ENCODE measurements around the gene OXNAD1. TPM values are rescaled to one million over a fixed set of nuclear protein-coding genes. Genes with fewer than 3 reads are reported as not detected.

OXNAD1 gene
- total RNA-seq, 2 donors from 2014 or later = 16.2 to 16.3 TPM

GRCh38 chr3:16318176-16318575 is 53.2 kb downstream of the OXNAD1 start:
- WGBS = 83% methylated on average over 7 of the region's 7 CpGs
- no peaks in the 10 kb centered on the region for H3K4me1 ChIP-seq (replicated peaks)
- no peak overlapping the region for H3K27ac ChIP-seq
- no peak for DNase-seq (ENCODE audit: low spot score)
- no peaks in the 10 kb centered on the region for H3K36me3 ChIP-seq
- no peak for TF ChIP-seq POLR2AphosphoS5 (IDR thresholded peaks at IDR 0.05)
- no peak for TF ChIP-seq CTCF (IDR thresholded peaks at IDR 0.05)
- no peak for TF ChIP-seq POLR2A (IDR thresholded peaks at IDR 0.05)
- intact Hi-C loops (cut with DNase I) = no loop called here
- no peak overlapping the region for H3K4me3 ChIP-seq
- H3K27me3 ChIP-seq (replicated peaks; ENCODE audit: insufficient read depth) = no peaks in the 10 kb centered on the region
- no peaks in the 10 kb centered on the region for H3K9me3 ChIP-seq

- Histone ChIP-seq H3K4me1 (replicated peaks) (no peaks in the 10 kb centered on the region), H3K36me3 (no peaks in the 10 kb centered on the region), H3K27me3 (replicated peaks; ENCODE audit: insufficient read depth) (no peaks in the 10 kb centered on the region), H3K27ac (no peak overlapping the region), H3K4me3 (no peak overlapping the region), H3K9me3 (no peaks in the 10 kb centered on the region)
- DNase-seq (ENCODE audit: low spot score) = no peak
- intact Hi-C loops (cut with DNase I) = no loop called here
- no peak for TF ChIP-seq CTCF (IDR thresholded peaks at IDR 0.05)
- TF ChIP-seq POLR2AphosphoS5 (IDR thresholded peaks at IDR 0.05) = no peak
- TF ChIP-seq POLR2A (IDR thresholded peaks at IDR 0.05) = no peak
- WGBS = 75% methylated on average over 4 of the region's 4 CpGs
Measured at GRCh38 chr3:16319307-16319706, 54.3 kb downstream of the OXNAD1 start.

- Histone ChIP-seq H3K4me3 (no peak overlapping the region), H3K27me3 (replicated peaks; ENCODE audit: insufficient read depth) (no peaks in the 10 kb centered on the region), H3K27ac (no peak overlapping the region), H3K9me3 (no peaks in the 10 kb centered on the region), H3K36me3 (no peaks in the 10 kb centered on the region), H3K4me1 (replicated peaks) (no peaks in the 10 kb centered on the region)
- no peak for DNase-seq (ENCODE audit: low spot score)
- no peak for TF ChIP-seq POLR2AphosphoS5 (IDR thresholded peaks at IDR 0.05)
- TF ChIP-seq POLR2A (IDR thresholded peaks at IDR 0.05) = no peak
- TF ChIP-seq CTCF (IDR thresholded peaks at IDR 0.05) = no peak
- intact Hi-C loops (cut with DNase I) = no loop called here
- WGBS = 88% methylated on average over 4 of the region's 4 CpGs
Measured at GRCh38 chr3:16319723-16320122, 54.7 kb downstream of the OXNAD1 start.

GRCh38 chr3:16320711-16321110 is 55.7 kb downstream of the OXNAD1 start:
- Histone ChIP-seq H3K9me3 (no peaks in the 10 kb centered on the region), H3K27ac (no peak overlapping the region), H3K4me1 (replicated peaks) (no peaks in the 10 kb centered on the region), H3K36me3 (no peaks in the 10 kb centered on the region), H3K27me3 (replicated peaks; ENCODE audit: insufficient read depth) (no peaks in the 10 kb centered on the region), H3K4me3 (no peak overlapping the region)
- no peak for DNase-seq (ENCODE audit: low spot score)
- WGBS = 93% methylated on average over 3 of the region's 3 CpGs
- TF ChIP-seq POLR2A (IDR thresholded peaks at IDR 0.05) (no peak), POLR2AphosphoS5 (IDR thresholded peaks at IDR 0.05) (no peak), CTCF (IDR thresholded peaks at IDR 0.05) (no peak)
- intact Hi-C loops (cut with DNase I) = no loop called here

GRCh38 chr3:16322189-16322588 is 57.2 kb downstream of the OXNAD1 start:
- H3K27me3 ChIP-seq (replicated peaks; ENCODE audit: insufficient read depth) = no peaks in the 10 kb centered on the region
- no peaks in the 10 kb centered on the region for H3K36me3 ChIP-seq
- no peaks in the 10 kb centered on the region for H3K9me3 ChIP-seq
- no peak for DNase-seq (ENCODE audit: low spot score)
- H3K27ac ChIP-seq = no peak overlapping the region
- no peak for TF ChIP-seq CTCF (IDR thresholded peaks at IDR 0.05)
- TF ChIP-seq POLR2A (IDR thresholded peaks at IDR 0.05) = no peak
- no peak for TF ChIP-seq POLR2AphosphoS5 (IDR thresholded peaks at IDR 0.05)
- intact Hi-C loops (cut with DNase I) = no loop called here
- H3K4me3 ChIP-seq = no peak overlapping the region
- 57% methylated on average over 5 of the region's 5 CpGs for WGBS
- no peaks in the 10 kb centered on the region for H3K4me1 ChIP-seq (replicated peaks)
